ENCODE results near the gene SZT2.

SZT2 gene

DNA sequence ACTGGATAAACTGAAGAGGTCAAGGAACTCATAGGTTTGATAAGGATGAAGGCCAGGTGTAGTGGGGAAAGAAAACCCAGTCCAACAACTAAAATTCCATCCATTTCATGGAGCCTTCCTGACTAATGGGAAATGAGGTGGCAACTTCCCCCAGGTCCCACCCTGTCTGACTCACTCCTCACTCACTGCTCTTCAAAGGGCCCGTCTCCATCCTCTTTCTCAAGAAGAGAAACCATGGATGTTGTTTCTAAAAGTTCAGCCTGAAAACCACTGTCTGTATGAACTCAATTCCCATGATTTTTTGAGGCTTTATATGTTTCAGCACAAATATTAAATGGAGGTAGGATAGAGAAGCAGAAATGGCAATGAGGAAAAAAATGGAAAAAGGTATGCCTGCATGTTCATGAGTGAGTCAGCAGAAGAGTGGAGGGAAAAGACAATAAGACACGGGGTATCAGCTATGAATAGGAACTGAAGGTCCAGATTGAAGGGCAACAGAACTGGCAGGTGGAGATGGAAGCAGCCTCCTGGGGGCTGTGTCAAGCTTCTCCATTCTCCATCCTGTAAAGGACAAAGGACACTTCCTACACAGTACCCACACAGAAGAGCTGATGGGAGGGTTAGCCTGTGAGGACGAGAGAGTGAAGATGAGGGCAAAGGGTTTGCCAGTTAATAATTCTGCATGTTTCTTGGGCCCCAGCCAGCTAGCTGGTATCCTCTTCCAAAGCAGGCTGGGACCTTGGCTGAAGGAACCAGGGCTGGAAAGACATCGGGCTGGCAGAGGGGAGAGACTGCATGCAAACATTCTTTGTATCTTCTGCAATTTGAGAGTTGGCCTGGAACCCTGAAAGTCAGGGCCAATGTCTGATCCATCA lies 16.4 kb upstream of the SZT2 start:
- peaks cover 0 to 1% (median 0%) of the 10 kb centered on the region in 4 experiments for H3K36me3 ChIP-seq (ENCODE audit: control insufficient read depth in 4 of 4, insufficient read depth in 4 of 4, low read length in 3 of 4)
- no peaks in the 10 kb centered on the region for H3K27me3 ChIP-seq (replicated peaks in 2 of 5; ENCODE audit: control insufficient read depth in 4 of 5, insufficient read depth in 5 of 5, low read length in 4 of 5)
- DNase-seq: no peak
- peaks cover 5 to 8% (median 8%) of the 10 kb centered on the region in 4 experiments for H3K4me1 ChIP-seq (ENCODE audit: control extremely low read depth in 1 of 4, control insufficient read depth in 4 of 4, insufficient read depth in 4 of 4, low read length in 3 of 4)
- 96% methylated on average over 2 of the region's 4 CpGs for WGBS (ENCODE audit: insufficient coverage)
- no peak overlapping the region for H3K27ac ChIP-seq (ENCODE audit: insufficient read depth in 1 of 2, low read depth in 1 of 2, low read length in 2 of 2, poor library complexity in 1 of 2, severe bottlenecking in 2 of 2)
- CTCF ChIA-PET: interaction anchor here (0.6 to 0.8 kb wide), 2 partner anchors 28 to 42 kb away, joined by 3 read pairs; no protein-coding TSS in a partner anchor
- POLR2A ChIA-PET: no interaction called here
- no peaks in the 10 kb centered on the region for H3K9me3 ChIP-seq (ENCODE audit: control extremely low read depth in 1 of 5, control insufficient read depth in 4 of 5, insufficient read depth in 2 of 5, low read depth in 1 of 5, low read length in 4 of 5)
- no peak overlapping the region for H3K4me3 ChIP-seq (ENCODE audit: control insufficient read depth in 1 of 7, extremely low read depth in 1 of 7, insufficient read depth in 4 of 7, low read depth in 2 of 7, low read length in 6 of 7)

DNA sequence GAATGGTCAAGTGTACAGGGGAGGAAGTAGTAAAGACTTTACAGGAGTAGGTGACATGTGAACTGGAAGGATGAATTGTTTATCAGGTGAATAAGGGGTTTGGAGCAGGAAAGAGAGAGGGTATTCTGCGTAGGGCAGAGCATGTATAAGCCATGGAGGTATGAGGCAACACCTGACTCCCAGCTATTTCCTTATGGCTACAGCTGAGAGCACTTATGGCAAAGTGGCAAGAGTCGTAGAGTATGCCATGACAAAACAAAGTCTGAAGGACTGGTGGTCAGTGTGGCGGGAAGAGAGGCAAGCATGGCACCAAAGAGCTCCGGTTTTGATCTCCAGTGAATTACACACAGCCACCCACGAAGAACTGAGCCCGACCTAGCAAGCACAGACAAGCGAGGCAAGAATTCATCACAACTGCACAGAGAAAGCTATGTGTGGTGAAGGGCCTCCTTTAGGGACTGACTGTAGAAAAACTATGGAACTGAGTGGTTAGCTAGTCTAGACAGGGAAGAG lies 12.9 kb upstream of the SZT2 start:
- ChIA-PET CTCF (interaction anchor here (1.2 to 2.1 kb wide), 5 partner anchors 22 to 150 kb away, joined by 3 to 8 read pairs (median 5); no protein-coding TSS in a partner anchor), POLR2A (no interaction called here)
- Histone ChIP-seq H3K4me1 (ENCODE audit: control extremely low read depth in 1 of 4, control insufficient read depth in 4 of 4, insufficient read depth in 4 of 4, low read length in 3 of 4) (peaks cover under 1 to 6% (median 4%) of the 10 kb centered on the region in 4 experiments), H3K9me3 (ENCODE audit: control extremely low read depth in 1 of 5, control insufficient read depth in 4 of 5, insufficient read depth in 2 of 5, low read depth in 1 of 5, low read length in 4 of 5) (no peaks in the 10 kb centered on the region), H3K4me3 (ENCODE audit: control insufficient read depth in 1 of 7, extremely low read depth in 1 of 7, insufficient read depth in 4 of 7, low read depth in 2 of 7, low read length in 6 of 7) (no peak overlapping the region), H3K27me3 (replicated peaks in 2 of 5; ENCODE audit: control insufficient read depth in 4 of 5, insufficient read depth in 5 of 5, low read length in 4 of 5) (no peaks in the 10 kb centered on the region), H3K36me3 (ENCODE audit: control insufficient read depth in 4 of 4, insufficient read depth in 4 of 4, low read length in 3 of 4) (peaks cover 0 to 1% (median 0%) of the 10 kb centered on the region in 4 experiments), H3K27ac (ENCODE audit: insufficient read depth in 1 of 2, low read depth in 1 of 2, low read length in 2 of 2, poor library complexity in 1 of 2, severe bottlenecking in 2 of 2) (no peak overlapping the region)
- no peak for DNase-seq
- WGBS (ENCODE audit: insufficient coverage): 82% methylated on average over 6 of the region's 7 CpGs

DNA sequence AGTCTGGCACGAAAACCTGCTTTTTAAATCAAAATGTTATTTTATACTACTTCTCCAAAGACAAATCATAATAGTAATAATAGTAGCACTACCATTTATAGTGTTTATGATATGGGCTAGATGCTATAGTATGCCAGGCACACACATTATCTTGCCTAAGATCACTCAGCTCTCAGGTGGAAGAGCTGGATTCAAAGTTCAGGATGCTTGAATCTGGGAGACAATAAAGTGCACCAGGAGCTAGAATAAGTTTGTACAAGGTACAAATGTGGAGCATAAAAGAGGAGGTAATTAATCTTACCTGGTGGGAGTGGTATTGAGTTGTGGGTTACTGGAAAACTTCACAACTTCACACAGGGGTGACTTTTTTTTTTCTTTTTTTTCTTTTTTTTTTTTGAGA lies 11.9 kb upstream of the SZT2 start:
- Histone ChIP-seq H3K9me3 (ENCODE audit: control extremely low read depth in 1 of 5, control insufficient read depth in 4 of 5, insufficient read depth in 2 of 5, low read depth in 1 of 5, low read length in 4 of 5) (no peaks in the 10 kb centered on the region), H3K4me1 (ENCODE audit: control extremely low read depth in 1 of 4, control insufficient read depth in 4 of 4, insufficient read depth in 4 of 4, low read length in 3 of 4) (peaks cover 2 to 16% (median 7%) of the 10 kb centered on the region in 4 experiments), H3K27me3 (replicated peaks in 2 of 5; ENCODE audit: control insufficient read depth in 4 of 5, insufficient read depth in 5 of 5, low read length in 4 of 5) (no peaks in the 10 kb centered on the region), H3K36me3 (ENCODE audit: control insufficient read depth in 4 of 4, insufficient read depth in 4 of 4, low read length in 3 of 4) (peaks cover 0 to 11% (median 5%) of the 10 kb centered on the region in 4 experiments), H3K4me3 (ENCODE audit: control insufficient read depth in 1 of 7, extremely low read depth in 1 of 7, insufficient read depth in 4 of 7, low read depth in 2 of 7, low read length in 6 of 7) (no peak overlapping the region), H3K27ac (ENCODE audit: insufficient read depth in 1 of 2, low read depth in 1 of 2, low read length in 2 of 2, poor library complexity in 1 of 2, severe bottlenecking in 2 of 2) (no peak overlapping the region)
- POLR2A ChIA-PET: no interaction called here
- no peak for DNase-seq
- CTCF ChIA-PET: interaction anchor here (1.3 to 2.1 kb wide), 4 partner anchors 20 to 144 kb away, joined by 3 to 6 read pairs (median 4); partner anchors contain the start of gene CDC20
- WGBS (ENCODE audit: insufficient coverage): no CpG with 5 or more reads among the region's 1 CpG

DNA sequence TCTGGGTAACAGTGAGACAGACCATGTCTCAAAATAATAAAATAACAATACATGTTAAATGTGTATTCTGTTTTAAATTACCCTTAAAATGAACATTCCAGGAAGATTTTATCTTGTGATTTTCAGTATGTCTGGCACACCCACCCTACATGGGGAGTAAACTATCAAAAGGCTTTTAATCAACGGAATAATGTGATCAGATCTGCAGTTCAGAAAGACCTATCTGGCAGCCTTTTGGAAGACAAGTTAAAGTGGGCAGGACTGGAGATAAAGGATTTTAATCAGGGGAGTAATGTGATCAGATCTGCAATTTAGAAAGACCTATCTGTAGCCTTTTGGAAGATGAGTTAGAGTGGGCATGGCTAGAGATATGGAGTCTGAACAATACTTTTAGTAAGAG lies 10.2 kb upstream of the SZT2 start:
- ChIA-PET POLR2A (no interaction called here), CTCF (no interaction called here)
- Histone ChIP-seq H3K27me3 (replicated peaks in 2 of 5; ENCODE audit: control insufficient read depth in 4 of 5, insufficient read depth in 5 of 5, low read length in 4 of 5) (no peaks in the 10 kb centered on the region), H3K4me3 (ENCODE audit: control insufficient read depth in 1 of 7, extremely low read depth in 1 of 7, insufficient read depth in 4 of 7, low read depth in 2 of 7, low read length in 6 of 7) (no peak overlapping the region), H3K36me3 (ENCODE audit: control insufficient read depth in 4 of 4, insufficient read depth in 4 of 4, low read length in 3 of 4) (peaks cover 0 to 28% (median 17%) of the 10 kb centered on the region in 4 experiments), H3K9me3 (ENCODE audit: control extremely low read depth in 1 of 5, control insufficient read depth in 4 of 5, insufficient read depth in 2 of 5, low read depth in 1 of 5, low read length in 4 of 5) (no peaks in the 10 kb centered on the region), H3K27ac (ENCODE audit: insufficient read depth in 1 of 2, low read depth in 1 of 2, low read length in 2 of 2, poor library complexity in 1 of 2, severe bottlenecking in 2 of 2) (no peak overlapping the region), H3K4me1 (ENCODE audit: control extremely low read depth in 1 of 4, control insufficient read depth in 4 of 4, insufficient read depth in 4 of 4, low read length in 3 of 4) (peaks cover 2 to 16% (median 7%) of the 10 kb centered on the region in 4 experiments)
- 100% methylated on average over 1 of the region's 1 CpG for WGBS (ENCODE audit: insufficient coverage)
- DNase-seq: no peak

DNA sequence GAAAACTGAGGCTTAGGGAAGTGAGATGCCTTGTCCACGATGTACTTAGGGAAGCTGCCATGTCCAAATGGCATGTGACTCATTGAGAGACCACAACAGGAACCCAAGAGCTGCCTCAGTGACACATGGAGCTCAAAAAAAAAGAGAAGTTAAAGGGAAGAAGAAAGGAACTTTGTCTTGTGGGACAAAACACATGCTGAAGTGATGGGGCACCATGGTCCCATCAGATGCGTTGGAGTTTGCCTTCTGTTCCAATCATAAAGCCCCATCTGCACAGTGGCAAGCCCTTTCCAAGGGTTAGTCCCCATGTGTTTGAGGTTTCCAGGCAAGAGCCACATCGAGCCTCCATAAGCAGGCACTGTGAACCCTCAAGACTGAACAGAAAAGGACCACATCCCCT lies 8.1 kb upstream of the SZT2 start:
- peaks cover 13 to 49% (median 35%) of the 10 kb centered on the region in 4 experiments for H3K36me3 ChIP-seq (ENCODE audit: control insufficient read depth in 4 of 4, insufficient read depth in 4 of 4, low read length in 3 of 4)
- WGBS (ENCODE audit: insufficient coverage): 54% methylated on average over 3 of the region's 3 CpGs
- DNase-seq: peak; percentile 17 to 50 (median 49)
- CTCF ChIA-PET: interaction anchor here (0.7 to 3.5 kb wide), 6 partner anchors 9 to 588 kb away, joined by 3 to 20 read pairs (median 3); no protein-coding TSS in a partner anchor
- no peaks in the 10 kb centered on the region for H3K27me3 ChIP-seq (replicated peaks in 2 of 5; ENCODE audit: control insufficient read depth in 4 of 5, insufficient read depth in 5 of 5, low read length in 4 of 5)
- H3K9me3 ChIP-seq (ENCODE audit: control extremely low read depth in 1 of 5, control insufficient read depth in 4 of 5, insufficient read depth in 2 of 5, low read depth in 1 of 5, low read length in 4 of 5): no peaks in the 10 kb centered on the region
- H3K4me3 ChIP-seq (ENCODE audit: control insufficient read depth in 1 of 7, extremely low read depth in 1 of 7, insufficient read depth in 4 of 7, low read depth in 2 of 7, low read length in 6 of 7): no peak overlapping the region
- POLR2A ChIA-PET: interaction anchor here (0.5 kb wide), 1 partner anchor 543 kb away, joined by 3 read pairs; no protein-coding TSS in a partner anchor
- H3K4me1 ChIP-seq (ENCODE audit: control extremely low read depth in 1 of 4, control insufficient read depth in 4 of 4, insufficient read depth in 4 of 4, low read length in 3 of 4): peaks cover 2 to 16% (median 7%) of the 10 kb centered on the region in 4 experiments
- H3K27ac ChIP-seq (ENCODE audit: insufficient read depth in 1 of 2, low read depth in 1 of 2, low read length in 2 of 2, poor library complexity in 1 of 2, severe bottlenecking in 2 of 2): no peak overlapping the region

DNA sequence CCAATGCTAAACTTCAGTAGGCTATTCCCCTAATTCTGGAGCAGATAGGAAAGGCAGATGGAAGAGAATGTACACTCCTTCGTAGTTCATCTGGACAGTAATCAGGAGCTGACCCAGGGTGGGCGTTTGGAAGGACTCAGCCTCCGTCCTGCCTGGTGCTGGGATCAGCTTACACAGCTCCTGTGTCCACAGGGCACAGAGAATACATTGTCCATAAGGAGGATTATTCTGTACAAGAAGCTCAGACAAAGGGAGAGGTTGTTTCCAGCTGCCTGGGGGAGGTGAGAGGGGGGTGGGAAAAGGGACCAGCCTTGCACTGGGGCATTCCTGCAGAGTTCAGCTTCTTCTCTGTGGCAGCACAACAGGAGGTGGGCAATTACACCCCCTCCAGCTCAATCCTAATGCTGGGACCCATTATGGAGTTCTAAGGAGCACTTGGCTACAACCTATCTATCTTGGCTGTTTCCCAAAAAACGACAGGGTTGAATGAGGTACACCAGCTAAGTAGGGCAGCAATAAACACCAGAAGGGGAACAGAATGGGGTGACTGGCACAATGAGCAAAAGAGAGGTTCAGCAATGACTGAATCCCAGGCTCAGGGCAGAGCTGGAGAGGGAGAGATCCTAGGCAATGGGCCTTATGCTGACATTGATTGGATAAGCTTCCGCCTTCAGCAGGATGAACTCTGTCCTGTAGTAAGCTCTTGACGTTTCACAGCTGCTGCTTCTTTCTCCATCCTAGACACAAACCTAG lies 7.5 kb upstream of the SZT2 start:
- no peaks in the 10 kb centered on the region for H3K9me3 ChIP-seq (ENCODE audit: control extremely low read depth in 1 of 5, control insufficient read depth in 4 of 5, insufficient read depth in 2 of 5, low read depth in 1 of 5, low read length in 4 of 5)
- no peaks in the 10 kb centered on the region for H3K27me3 ChIP-seq (replicated peaks in 2 of 5; ENCODE audit: control insufficient read depth in 4 of 5, insufficient read depth in 5 of 5, low read length in 4 of 5)
- peaks cover 2 to 16% (median 7%) of the 10 kb centered on the region in 4 experiments for H3K4me1 ChIP-seq (ENCODE audit: control extremely low read depth in 1 of 4, control insufficient read depth in 4 of 4, insufficient read depth in 4 of 4, low read length in 3 of 4)
- 90% methylated on average over 5 of the region's 6 CpGs for WGBS (ENCODE audit: insufficient coverage)
- CTCF ChIA-PET: interaction anchor here (0.7 to 3.5 kb wide), 8 partner anchors 9 to 589 kb away, joined by 3 to 20 read pairs (median 3); no protein-coding TSS in a partner anchor
- H3K27ac ChIP-seq (ENCODE audit: insufficient read depth in 1 of 2, low read depth in 1 of 2, low read length in 2 of 2, poor library complexity in 1 of 2, severe bottlenecking in 2 of 2): no peak overlapping the region
- POLR2A ChIA-PET: interaction anchor here (0.5 kb wide), 1 partner anchor 543 kb away, joined by 3 read pairs; no protein-coding TSS in a partner anchor
- H3K4me3 ChIP-seq (ENCODE audit: control insufficient read depth in 1 of 7, extremely low read depth in 1 of 7, insufficient read depth in 4 of 7, low read depth in 2 of 7, low read length in 6 of 7): no peak overlapping the region
- no peak for DNase-seq
- peaks cover 19 to 54% (median 39%) of the 10 kb centered on the region in 4 experiments for H3K36me3 ChIP-seq (ENCODE audit: control insufficient read depth in 4 of 4, insufficient read depth in 4 of 4, low read length in 3 of 4)

All from common myeloid progenitor, CD34-positive (primary cell).